HepG2 (cell line): Measurements from ENCODE around the gene MND1. TPM values are rescaled to one million over a fixed set of nuclear protein-coding genes. Genes with fewer than 3 reads are reported as not detected.

Source experiments
- ATAC-seq: fragments of 200-7000 bp; cut with Tn5 transposase; 3 replicates; pipeline ENCODE4 v1.9.1; 2020; ENCODE audit warnings: mild to moderate bottlenecking, moderate library complexity
- BruUV-seq: library from RNA; stranded (reverse); fragments of 400-500 nt; replicated peaks from 2 replicates; lab custom pipeline; 2021; lab: Mats Ljungman, UMichigan
- CTCF ChIA-PET: fragments of 300-600 bp; formaldehyde crosslinking; extraction: SDS; loops from one replicate; lab custom pipeline; 2021; ENCODE audit warnings: low total read pairs, inconsistent platforms, low intra/inter-chr PET ratio; lab: Yijun Ruan, JAX
- POLR2A ChIA-PET: fragments of 350-600 bp; sonication (Branson Sonifier 250); formaldehyde crosslinking; loops from one replicate; lab custom pipeline; 2020; ENCODE audit warnings: antibody characterized with exemption, inconsistent platforms; lab: Yijun Ruan, JAX
- DNase-seq: peaks from one replicate; pipeline ENCODE4 v3.0.0-alpha.2; 2015; ENCODE audit warnings: low spot score
- FAIRE-seq: peaks from 3 replicates; lab custom pipeline; 2011; peaks lifted over from hg19 to GRCh38; lab: Jason Lieb, UNC
- H2AFZ ChIP-seq: one replicate; pipeline ENCODE4 v1.6.1; 2011; ENCODE audit warnings: low read length, inconsistent platforms
- H3K27ac ChIP-seq: fragments of 300-600 bp; 3 replicates; pipeline ENCODE4 v1.8.0; 2011; ENCODE audit warnings: mixed run types, mild to moderate bottlenecking, mixed read lengths, low read length, inconsistent platforms; ENCODE audit not compliant: insufficient read depth; ENCODE audit errors: extremely low read length
- H3K27me3 ChIP-seq, 2 experiments: fragments of 200-600 bp in 1 of 2; 2 replicates in 1 of 2; 3 replicates in 1 of 2; pipeline versions ENCODE4 v1.6.0 to v1.8.0; 2011; ENCODE audit warnings: low read length in 2 of 2, mild to moderate bottlenecking in 2 of 2, moderate library complexity in 2 of 2, inconsistent platforms in 1 of 2; ENCODE audit not compliant: insufficient read depth in 2 of 2, control insufficient read depth in 1 of 2
- H3K36me3 ChIP-seq, 2 experiments: fragments of 200-600 bp in 1 of 2; replicated peaks in 1 of 2; 2 replicates in 1 of 2; 3 replicates in 1 of 2; pipeline versions ENCODE4 v1.5.1 to v1.8.0; 2011; ENCODE audit warnings: low read length in 2 of 2, inconsistent platforms in 1 of 2; ENCODE audit not compliant: insufficient read depth in 2 of 2, control insufficient read depth in 1 of 2
- H3K4me1 ChIP-seq: 2 replicates; pipeline ENCODE4 v1.5.1; 2012; ENCODE audit warnings: low read length, inconsistent platforms; ENCODE audit not compliant: insufficient read depth
- H3K4me2 ChIP-seq: 2 replicates; pipeline ENCODE4 v1.6.0; 2011; ENCODE audit warnings: low read depth, low read length, inconsistent platforms
- H3K4me3 ChIP-seq, 3 experiments: fragments of 200-600 bp in 1 of 3; sonication (generic), shearing (Covaris generic) in 1 of 3; replicated peaks in 1 of 3; 2 replicates each; pipeline ENCODE4 v1.5.1; 2011 to 2016; ENCODE audit warnings: low read length in 3 of 3, inconsistent platforms in 2 of 3, low read depth in 2 of 3, mild to moderate bottlenecking in 2 of 3, control low read depth in 1 of 3, mixed read lengths in 1 of 3; ENCODE audit not compliant: insufficient read depth in 1 of 3
- H3K79me2 ChIP-seq: one replicate; pipeline ENCODE4 v1.6.1; 2011; ENCODE audit warnings: low read length, inconsistent platforms; ENCODE audit not compliant: insufficient read depth
- H3K9ac ChIP-seq: 2 replicates; pipeline ENCODE4 v1.6.0; 2011; ENCODE audit warnings: mild to moderate bottlenecking, low read depth, low read length, inconsistent platforms; ENCODE audit not compliant: insufficient read depth
- H3K9me3 ChIP-seq: 2 replicates; pipeline ENCODE4 v1.5.1; 2012; ENCODE audit warnings: mild to moderate bottlenecking, low read length
- H4K20me1 ChIP-seq: 2 replicates; pipeline ENCODE4 v1.6.0; 2011; ENCODE audit warnings: inconsistent platforms, mild to moderate bottlenecking, low read length, moderate library complexity; ENCODE audit not compliant: insufficient read depth
- CTCF ChIP-seq: sonication (generic); formaldehyde crosslinking; IDR thresholded peaks from 2 replicates; pipeline ENCODE4 v1.5.0; 2020; ENCODE audit warnings: mild to moderate bottlenecking, missing genetic modification reagents, moderate library complexity
- HIC2 ChIP-seq: sonication (generic); formaldehyde crosslinking; IDR thresholded peaks from 2 replicates; pipeline ENCODE4 v1.9.0; 2022; ENCODE audit warnings: low read depth, missing genetic modification reagents
- IRF9 ChIP-seq: sonication (generic); formaldehyde crosslinking; IDR thresholded peaks from 2 replicates; pipeline ENCODE4 v1.8.0; 2022; ENCODE audit warnings: missing genetic modification reagents, mild to moderate bottlenecking, borderline replicate concordance
- MED13 ChIP-seq: sonication (generic); formaldehyde crosslinking; IDR thresholded peaks from 2 replicates; pipeline ENCODE4 v1.5.0; 2020; ENCODE audit warnings: missing genetic modification reagents
- RFX3 ChIP-seq: IDR thresholded peaks from 2 replicates; pipeline ENCODE4 v1.6.1; 2016; ENCODE audit warnings: missing biosample characterization, missing genetic modification reagents
- SIX4 ChIP-seq: sonication (generic); formaldehyde crosslinking; IDR thresholded peaks from 2 replicates; pipeline ENCODE4 v1.4.0; 2020; ENCODE audit warnings: missing genetic modification reagents
- ZGPAT ChIP-seq: IDR thresholded peaks from 2 replicates; pipeline ENCODE4 v1.6.1; 2016; ENCODE audit warnings: mild to moderate bottlenecking
- ZNF256 ChIP-seq: sonication (generic); formaldehyde crosslinking; conservative IDR thresholded peaks from 2 replicates; pipeline ENCODE4 v1.4.0; 2020; ENCODE audit warnings: missing genetic modification reagents
- ZNF691 ChIP-seq: sonication (generic); formaldehyde crosslinking; IDR thresholded peaks from 2 replicates; pipeline ENCODE4 v1.4.0; 2020; ENCODE audit warnings: missing genetic modification reagents, low read depth, mild to moderate bottlenecking, borderline replicate concordance
- ZNF724P ChIP-seq: sonication (generic); formaldehyde crosslinking; IDR thresholded peaks from 2 replicates; pipeline ENCODE4 v1.8.0; 2022; ENCODE audit warnings: missing genetic modification reagents, borderline replicate concordance
- WGBS: methylation state at CpG from one replicate; pipeline ENCODE4 v1.1.6; 2017; ENCODE audit warnings: low lambda C conversion rate; 5-methylcytosine and 5-hydroxymethylcytosine counted together
- in situ Hi-C: cut with HindIII; loops from 2 replicates; pipeline ENCODE4 v1.10.0; 2017; ENCODE audit warnings: low pct_unique_long_range_greater_than_20kb; ENCODE audit not compliant: extremely low pct_ligation_motif_present
- intact Hi-C: fragments of 100-400 bp; cut with micrococcal nuclease; formaldehyde crosslinking; loops from one replicate; pipeline ENCODE4 v1.10.0; 2022; ENCODE audit not compliant: unreplicated experiment
- polyA plus RNA-seq, 8 experiments: library from polyadenylated mRNA; depleted of rRNA in 3 of 8; stranded (reverse) in 7 of 8; unstranded in 1 of 8; fragments of >200 nt; fragmentation: Illumina TruSeq in 4 of 8; extraction: Trizol in 4 of 8; gene quantifications; 2 replicates each; pipeline versions ENCODE4 v1.2.1 to v1.2.3, GENCODE V29; 2011 to 2016; ENCODE audit warnings: low read depth in 4 of 8, missing spikeins in 1 of 8, mixed read lengths in 1 of 8; ENCODE audit not compliant: insufficient read depth in 1 of 8
- total RNA-seq, 5 experiments: library from RNA; depleted of rRNA; stranded (reverse); fragments of >200 nt; fragmentation: Illumina TruSeq; extraction: Trizol; gene quantifications; 2 replicates each; pipeline ENCODE4 v1.2.3, GENCODE V29; 2016; ENCODE audit warnings: low read depth in 1 of 5

Gene MND1
- total and polyA plus RNA-seq, 2 of the 13 experiments (the other 11 are each of a cell fraction or from before 2014, with no cell fraction given), result 4.8 to 30.7 TPM

- ChIA-PET CTCF (no interaction called here), POLR2A (no interaction called here)
- WGBS, result 97% methylated on average over 4 of the region's 4 CpGs
- no peak overlapping the region for H3K4me2 ChIP-seq
- H3K27ac ChIP-seq, result no peak overlapping the region
- peaks cover 0 to 1% of the 10 kb centered on the region in 2 experiments; a peak in 2 of 5 replicates for H3K36me3 ChIP-seq
- FAIRE-seq, result no peak
- H4K20me1 ChIP-seq, result no peaks in the 10 kb centered on the region
- no peak overlapping the region for H3K4me3 ChIP-seq
- intact Hi-C loops, result no loop called here
- H3K9ac ChIP-seq, result no peak overlapping the region
- no peaks in the 10 kb centered on the region for H3K4me1 ChIP-seq
- no peaks in the 10 kb centered on the region for H3K27me3 ChIP-seq
- H2AFZ ChIP-seq, result no peak overlapping the region
- no peaks in the 10 kb centered on the region for H3K79me2 ChIP-seq
- no peak for DNase-seq
- ATAC-seq, result no peak
- in situ Hi-C loops, result no loop called here
- TF ChIP-seq IRF9 (CRISPR knock-in tag), result no peak
- TF ChIP-seq ZNF724P, result no peak
- TF ChIP-seq MED13 (CRISPR knock-in tag), result no peak
- no peak for TF ChIP-seq SIX4 (CRISPR knock-in tag)
- TF ChIP-seq RFX3, result no peak
- H3K9me3 ChIP-seq, result no peaks in the 10 kb centered on the region
- BruUV-seq, result no TSS peak
Measured at GRCh38 chr4:153409924-153410501, 65.5 kb downstream of the MND1 start.

- in situ Hi-C loops (no loop called here), intact Hi-C loops (no loop called here)
- FAIRE-seq (no peak), DNase-seq (no peak), ATAC-seq (no peak)
- ChIA-PET POLR2A (no interaction called here), CTCF (no interaction called here)
- H3K36me3 ChIP-seq, result peaks cover 0 to 1% of the 10 kb centered on the region in 2 experiments; a peak in 2 of 5 replicates
- no peaks in the 10 kb centered on the region for H3K9me3 ChIP-seq
- H3K27ac ChIP-seq, result no peak overlapping the region
- no peak overlapping the region for H3K9ac ChIP-seq
- H2AFZ ChIP-seq, result no peak overlapping the region
- H3K4me3 ChIP-seq, result no peak overlapping the region
- no peak overlapping the region for H3K4me2 ChIP-seq
- no peaks in the 10 kb centered on the region for H4K20me1 ChIP-seq
- no TSS peak for BruUV-seq
- no peaks in the 10 kb centered on the region for H3K79me2 ChIP-seq
- H3K4me1 ChIP-seq, result no peaks in the 10 kb centered on the region
- H3K27me3 ChIP-seq, result no peaks in the 10 kb centered on the region
- no peak for TF ChIP-seq ZNF256
- TF ChIP-seq CTCF (CRISPR knock-in tag), result no peak
- no peak for TF ChIP-seq HIC2 (CRISPR knock-in tag)
- no peak for TF ChIP-seq ZNF691 (CRISPR knock-in tag)
- TF ChIP-seq ZGPAT (CRISPR knock-in tag), result no peak
Measured at GRCh38 chr4:153413842-153414241, 69.4 kb downstream of the MND1 start.
